Stimulated activated naive CD8-positive, alpha-beta T cell treated with anti-CD3 and anti-CD28 coated beads, Interleukin-15, amount 100 ng/mL, for 72 hours (primary cell): ENCODE data around the gene FCGR1A.
"Not testable (repeated sequence)": the region's sequence is repeated elsewhere in the genome, so short reads cannot be mapped to it uniquely, and the experiment has no call there.

ENCODE experiments used
- ATAC-seq: fragments of 150-1000 bp; cut with Tn5 transposase; 2 replicates; pipeline ENCODE4 v1.10.0; 2021; ENCODE audit warnings: mild to moderate bottlenecking, moderate library complexity
- DNase-seq, 2 donors: peaks; one replicate each; pipeline ENCODE4 v3.0.0; 2021 to 2022
- H3K27ac Mint-ChIP-seq, 2 donors: one replicate each; pipeline ENCODE4 v1.8.0; 2022; ENCODE audit warnings: mild to moderate bottlenecking in 2 of 2, mixed read lengths in 2 of 2, moderate library complexity in 2 of 2
- H3K27me3 Mint-ChIP-seq: one replicate; pipeline ENCODE4 v1.8.0; 2022; ENCODE audit warnings: mixed read lengths
- H3K4me1 Mint-ChIP-seq: one replicate; pipeline ENCODE4 v1.8.0; 2022; ENCODE audit warnings: mild to moderate bottlenecking, mixed read lengths
- H3K4me3 Mint-ChIP-seq, 2 donors: one replicate each; pipeline ENCODE4 v1.8.0; 2022; ENCODE audit warnings: mild to moderate bottlenecking in 2 of 2, mixed read lengths in 2 of 2, moderate library complexity in 1 of 2
- H3K9me3 Mint-ChIP-seq, 2 donors: one replicate each; pipeline ENCODE4 v1.8.0; 2022; ENCODE audit warnings: mixed read lengths in 2 of 2

Gene FCGR1A

GRCh38 chr1:149782600-149782999 lies at the start of gene FCGR1A:
FCGR1A (plus strand) TSS chr1:149782694; CDS start chr1:149782744, 50 bp downstream.
- ATAC-seq = peak; percentile 81
- not testable (repeated sequence) for H3K27ac Mint-ChIP-seq, H3K27me3 Mint-ChIP-seq, DNase-seq, H3K9me3 Mint-ChIP-seq, H3K4me3 Mint-ChIP-seq
- peaks cover 10% of the 10 kb centered on the region for H3K4me1 Mint-ChIP-seq

- H3K27ac Mint-ChIP-seq, DNase-seq, H3K9me3 Mint-ChIP-seq, H3K27me3 Mint-ChIP-seq, H3K4me1 Mint-ChIP-seq, H3K4me3 Mint-ChIP-seq, ATAC-seq: not testable (repeated sequence)
Observed at GRCh38 chr1:149732781-149733180, 49.7 kb upstream of the FCGR1A start.

- not testable (repeated sequence) for H3K4me1 Mint-ChIP-seq, H3K27ac Mint-ChIP-seq, ATAC-seq, DNase-seq, H3K4me3 Mint-ChIP-seq, H3K27me3 Mint-ChIP-seq, H3K9me3 Mint-ChIP-seq
Observed at GRCh38 chr1:149734692-149735091, 47.8 kb upstream of the FCGR1A start.

DNA sequence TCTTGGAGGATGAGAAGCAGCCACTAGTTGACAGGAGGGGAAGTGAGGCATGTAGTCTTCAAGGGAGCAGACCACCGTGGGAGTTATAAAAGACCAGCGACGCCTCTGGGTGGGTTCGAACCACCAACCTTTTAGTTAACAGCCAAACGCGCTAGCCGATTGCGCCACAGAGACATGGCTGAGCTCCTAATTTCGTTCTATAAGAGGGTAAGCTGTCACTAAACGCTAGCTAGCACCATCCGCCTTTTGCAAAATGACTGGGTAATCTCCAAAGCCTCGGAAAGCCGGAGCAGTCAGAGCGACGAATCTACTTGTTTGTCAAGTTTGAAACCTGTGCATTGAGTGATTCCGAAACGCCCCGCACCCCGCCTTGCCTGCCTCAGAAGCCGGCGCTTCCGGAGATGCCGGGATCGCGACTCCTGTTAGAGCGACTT lies 42.3 kb upstream of the FCGR1A start:
- H3K27me3 Mint-ChIP-seq, H3K9me3 Mint-ChIP-seq, H3K4me1 Mint-ChIP-seq: not testable (repeated sequence)
- DNase-seq (peak; percentile 55 to 72), ATAC-seq (peak; percentile 87)
- peak overlapping the region; percentile 72 to 98 for H3K27ac Mint-ChIP-seq
- peak overlapping the region; percentile 70 to 73 for H3K4me3 Mint-ChIP-seq

DNA sequence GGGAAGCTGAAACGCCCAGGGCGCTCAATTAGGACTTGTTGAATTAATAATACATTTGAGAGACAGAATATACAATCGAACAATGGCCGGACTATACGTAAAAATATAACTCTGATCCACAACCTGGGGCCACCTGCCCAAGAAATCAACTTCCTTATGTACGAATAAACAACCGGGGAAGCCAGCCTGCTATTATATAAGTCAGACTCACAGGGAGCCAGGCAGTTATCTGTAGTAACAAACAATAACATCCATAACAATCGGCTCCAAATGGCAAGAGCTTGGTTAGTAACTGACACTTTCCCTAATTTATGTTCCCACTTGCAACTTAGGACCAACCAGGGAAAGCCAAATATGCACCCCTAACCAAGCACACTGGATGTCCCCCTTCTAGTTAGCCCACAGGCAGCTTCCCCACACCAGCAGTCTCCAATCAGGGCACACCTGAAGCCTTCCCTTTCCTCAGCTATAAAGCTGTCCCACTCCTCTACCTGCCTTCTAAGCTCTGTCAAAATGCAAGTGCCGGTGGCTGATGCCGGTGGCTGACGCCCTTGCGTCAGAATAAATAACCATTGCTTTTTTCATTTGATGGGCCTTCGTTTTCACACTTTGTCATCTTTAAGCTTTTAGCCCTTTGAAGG lies 41.8 kb upstream of the FCGR1A start:
- H3K9me3 Mint-ChIP-seq, H3K4me1 Mint-ChIP-seq, H3K27me3 Mint-ChIP-seq, DNase-seq, ATAC-seq: not testable (repeated sequence)
- Mint-ChIP-seq H3K4me3 (peak overlapping the region; percentile 70 to 73), H3K27ac (peak overlapping the region in 1 of 2 donors; percentile 72)

- ATAC-seq = peak; percentile 84
- not testable (repeated sequence) for H3K4me1 Mint-ChIP-seq
Observed at GRCh38 chr1:149741914-149742313, 40.6 kb upstream of the FCGR1A start.

DNA sequence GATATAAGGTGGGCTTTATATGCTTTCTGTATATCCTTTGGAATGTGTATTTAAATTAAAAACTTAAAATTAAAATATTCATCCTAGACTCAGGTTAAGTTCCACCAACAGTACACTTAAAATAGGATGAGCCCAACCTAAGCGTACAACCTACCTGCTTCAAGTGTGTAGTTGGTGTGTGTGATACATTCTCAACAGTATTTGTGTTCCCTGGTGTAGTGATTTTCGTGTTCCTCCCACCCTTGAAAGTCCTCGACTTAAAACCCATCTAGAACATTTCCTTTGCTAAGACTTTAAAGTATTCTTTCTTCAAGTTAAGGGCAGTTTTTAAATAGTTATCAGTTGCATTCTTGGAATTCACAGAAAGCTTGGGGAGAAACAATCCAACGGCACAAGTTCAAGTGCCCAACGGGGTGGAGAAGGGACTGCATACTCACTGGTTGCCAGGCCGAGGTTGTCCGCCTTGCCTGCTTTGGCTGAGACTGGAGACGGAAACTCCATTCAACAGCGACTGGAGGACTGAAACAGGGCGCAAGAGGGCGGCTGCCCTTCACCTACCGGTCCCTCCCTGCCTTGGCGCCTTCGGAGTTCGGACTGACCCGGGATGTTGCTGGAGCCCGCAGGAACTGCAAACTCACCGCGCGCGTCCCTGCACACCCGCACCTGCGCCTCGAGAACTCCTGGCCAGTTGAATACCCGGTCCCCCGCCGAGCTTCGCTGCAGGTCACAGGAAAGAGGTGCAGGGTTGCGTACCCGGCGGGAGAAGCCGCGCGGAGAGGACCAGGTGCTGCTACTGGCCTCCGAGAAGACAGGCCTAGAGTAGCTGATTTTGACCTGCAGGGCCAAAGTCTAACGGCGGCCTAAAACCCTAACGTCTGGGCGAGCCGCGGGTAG lies 35.8 kb upstream of the FCGR1A start:
- Mint-ChIP-seq H3K4me3 (peak overlapping the region; percentile 57 to 74), H3K27me3 (peaks cover 15% of the 10 kb centered on the region)
- H3K27ac Mint-ChIP-seq, H3K4me1 Mint-ChIP-seq, H3K9me3 Mint-ChIP-seq, DNase-seq: not testable (repeated sequence)
- peak; percentile 28 for ATAC-seq

More at GRCh38 chr1:149741914-149742313, 40.6 kb upstream of the FCGR1A start:
- not testable (repeated sequence) for H3K27me3 Mint-ChIP-seq, H3K4me3 Mint-ChIP-seq, H3K9me3 Mint-ChIP-seq, H3K27ac Mint-ChIP-seq, DNase-seq

- DNase-seq, H3K9me3 Mint-ChIP-seq, H3K4me1 Mint-ChIP-seq: not testable (repeated sequence)
- H3K27ac Mint-ChIP-seq = peak overlapping the region in 1 of 2 donors; percentile 84
- ATAC-seq = peak; percentile 82
- peaks cover 15% of the 10 kb centered on the region for H3K27me3 Mint-ChIP-seq
- H3K4me3 Mint-ChIP-seq = peak overlapping the region; percentile 76 to 93
Observed at GRCh38 chr1:149747359-149748143, 34.9 kb upstream of the FCGR1A start.

GRCh38 chr1:149748144-149748500 lies 34.4 kb upstream of the FCGR1A start:
- Mint-ChIP-seq H3K4me3 (peak overlapping the region; percentile 76 to 93), H3K27me3 (peaks cover 20% of the 10 kb centered on the region)
- ATAC-seq, H3K4me1 Mint-ChIP-seq, H3K9me3 Mint-ChIP-seq, H3K27ac Mint-ChIP-seq, DNase-seq: not testable (repeated sequence)

GRCh38 chr1:149750562-149750961 lies 31.9 kb upstream of the FCGR1A start:
- Mint-ChIP-seq H3K4me1 (peaks cover 14% of the 10 kb centered on the region), H3K27me3 (peaks cover 23% of the 10 kb centered on the region)
- DNase-seq, H3K9me3 Mint-ChIP-seq, H3K27ac Mint-ChIP-seq, ATAC-seq, H3K4me3 Mint-ChIP-seq: not testable (repeated sequence)

DNA sequence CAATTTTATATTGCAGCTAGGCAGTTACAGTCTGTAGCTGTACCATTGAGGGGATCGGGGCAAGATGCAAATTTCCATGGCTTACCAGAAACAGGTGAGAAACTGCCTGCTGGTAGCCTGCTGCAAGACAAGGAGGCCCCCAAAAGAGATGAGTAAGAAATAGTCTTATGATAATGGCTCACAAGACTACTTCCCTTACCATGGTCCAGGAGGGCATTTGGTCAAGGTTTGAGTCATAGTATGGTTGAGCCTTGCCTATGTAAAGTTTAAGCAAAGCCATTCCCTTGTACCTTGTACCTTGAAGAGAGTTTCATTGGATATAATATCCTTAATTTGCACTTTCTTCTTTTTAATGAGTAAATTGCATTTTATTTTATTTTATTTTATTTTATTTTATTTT lies 30.3 kb upstream of the FCGR1A start:
- H3K4me3 Mint-ChIP-seq, H3K27ac Mint-ChIP-seq, H3K9me3 Mint-ChIP-seq, ATAC-seq, DNase-seq: not testable (repeated sequence)
- Mint-ChIP-seq H3K4me1 (peaks cover 14% of the 10 kb centered on the region), H3K27me3 (peaks cover 18% of the 10 kb centered on the region)

- not testable (repeated sequence) for H3K4me3 Mint-ChIP-seq, H3K27ac Mint-ChIP-seq, H3K27me3 Mint-ChIP-seq, H3K4me1 Mint-ChIP-seq, H3K9me3 Mint-ChIP-seq, ATAC-seq, DNase-seq
Observed at GRCh38 chr1:149753466-149753865, 29.0 kb upstream of the FCGR1A start.

DNA sequence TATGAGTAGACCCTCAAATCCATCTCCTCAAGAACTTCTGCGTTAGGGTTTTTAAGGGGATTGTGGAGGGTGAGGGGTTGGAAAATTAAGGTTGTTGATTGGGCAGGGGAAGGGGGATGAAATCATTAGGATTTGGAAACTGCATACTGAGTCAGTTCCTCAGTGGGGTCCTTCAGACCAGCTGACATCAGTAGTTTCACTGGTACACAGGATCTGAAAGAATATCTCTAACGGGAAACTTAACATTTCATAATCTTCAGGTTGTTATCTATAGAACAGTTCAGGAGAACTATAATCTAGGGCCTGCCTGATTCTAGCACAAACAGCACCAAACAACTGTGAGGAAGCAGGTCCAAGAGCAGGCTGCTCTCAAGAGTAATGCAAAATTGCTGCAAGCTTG lies 27.2 kb upstream of the FCGR1A start:
- not testable (repeated sequence) for ATAC-seq, DNase-seq, H3K27ac Mint-ChIP-seq, H3K27me3 Mint-ChIP-seq, H3K4me1 Mint-ChIP-seq, H3K9me3 Mint-ChIP-seq, H3K4me3 Mint-ChIP-seq

DNA sequence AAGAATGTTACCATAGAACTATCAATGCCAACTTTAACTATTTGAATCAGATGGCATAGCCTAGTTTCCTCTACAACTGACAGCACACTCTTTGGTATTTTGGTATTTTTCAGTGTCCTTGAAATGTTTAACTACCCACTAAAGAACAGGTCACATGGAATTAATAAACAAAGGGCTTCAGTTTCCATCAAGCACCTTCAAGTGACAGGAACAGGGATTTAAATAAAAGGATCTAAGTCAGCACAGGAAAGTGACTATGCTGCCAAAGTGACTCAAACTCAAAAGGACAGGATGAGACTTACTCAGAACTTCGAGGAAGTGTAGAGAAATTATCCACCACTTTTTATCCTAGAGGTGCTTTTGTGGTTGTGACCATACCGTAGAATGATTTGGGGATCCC lies 20.2 kb upstream of the FCGR1A start:
- H3K4me1 Mint-ChIP-seq, ATAC-seq, H3K27me3 Mint-ChIP-seq, H3K27ac Mint-ChIP-seq, H3K4me3 Mint-ChIP-seq, DNase-seq, H3K9me3 Mint-ChIP-seq: not testable (repeated sequence)

DNA sequence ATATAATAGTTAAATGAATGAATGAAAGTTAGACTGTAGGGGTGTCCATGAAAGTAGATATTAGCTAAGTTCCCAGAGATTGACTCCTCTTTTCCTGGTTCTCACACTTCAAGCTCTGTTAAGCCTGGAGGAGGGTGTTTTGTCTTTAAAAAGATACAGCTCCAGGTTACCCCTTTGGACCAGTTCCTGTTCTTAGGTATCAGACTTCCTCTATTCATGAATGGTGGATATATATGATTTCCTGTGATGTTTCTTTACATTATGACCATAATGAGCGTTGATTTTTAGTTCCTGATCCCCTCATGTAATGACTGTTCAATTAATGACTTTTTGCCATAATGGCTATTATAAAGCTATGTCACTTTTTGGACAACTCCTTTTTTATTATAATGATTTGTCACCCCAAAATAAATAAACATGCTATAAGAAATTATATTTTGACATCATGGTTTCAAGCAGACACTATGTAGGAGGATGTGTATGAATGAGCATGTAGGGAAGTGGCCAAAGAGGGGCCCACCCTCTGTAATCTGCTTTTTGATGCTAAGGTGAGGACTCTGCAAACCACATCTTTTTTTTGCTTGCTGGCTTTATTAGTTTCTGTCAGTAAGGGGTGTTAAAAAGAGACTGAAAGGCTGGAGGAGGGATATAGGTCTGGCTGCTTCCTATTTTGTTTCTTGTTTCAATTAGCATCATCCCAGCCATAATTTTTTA lies 18.2 kb upstream of the FCGR1A start:
- not testable (repeated sequence) for H3K27me3 Mint-ChIP-seq, DNase-seq, H3K4me3 Mint-ChIP-seq, H3K4me1 Mint-ChIP-seq, H3K27ac Mint-ChIP-seq, H3K9me3 Mint-ChIP-seq
- peak; percentile 73 for ATAC-seq
